GM12878 (cell line): Measurements from ENCODE around the gene CD48. TPM values are rescaled to one million over a fixed set of nuclear protein-coding genes. Genes with fewer than 3 reads are reported as not detected.

Experiments used
- ATF2 ChIP-seq: IDR thresholded peaks from 2 replicates; pipeline ENCODE4 v1.6.1; 2012; ENCODE audit warnings: low read length, inconsistent platforms
- BACH1 ChIP-seq: fragments of 450-650 bp; IDR thresholded peaks from 2 replicates; pipeline ENCODE4 v1.6.1; 2017; ENCODE audit warnings: mild to moderate bottlenecking, borderline replicate concordance
- CREB1 ChIP-seq: IDR thresholded peaks from 2 replicates; pipeline ENCODE4 v1.6.1; 2012; ENCODE audit warnings: low read depth, mild to moderate bottlenecking, inconsistent platforms
- CUX1 ChIP-seq: IDR thresholded peaks from 2 replicates; pipeline ENCODE4 v1.6.1; 2012; ENCODE audit warnings: improper control_type of control experiment, low read depth, low read length; ENCODE audit not compliant: insufficient replicate concordance
- EGR1 ChIP-seq, 2 experiments: IDR thresholded peaks; 1 replicate in 1 of 2; 2 replicates in 1 of 2; pipeline ENCODE4 v1.6.1; 2011 to 2012; ENCODE audit warnings: low read depth in 2 of 2, low read length in 2 of 2, borderline replicate concordance in 1 of 2, mild to moderate bottlenecking in 1 of 2, moderate library complexity in 1 of 2
- ELK1 ChIP-seq: IDR thresholded peaks from 2 replicates; pipeline ENCODE4 v1.6.1; 2012; ENCODE audit warnings: low read depth, low read length, improper control_type of control experiment
- GATAD2B ChIP-seq: fragments of 450-650 bp; conservative IDR thresholded peaks from 2 replicates; pipeline ENCODE4 v1.6.1; 2017; ENCODE audit warnings: low read depth, mild to moderate bottlenecking, moderate library complexity
- HCFC1 ChIP-seq: fragments of 150-350 bp; IDR thresholded peaks from 2 replicates; pipeline ENCODE4 v1.6.1; 2014; ENCODE audit warnings: low read length
- JUND ChIP-seq: IDR thresholded peaks from 2 replicates; pipeline ENCODE4 v1.6.1; 2012; ENCODE audit warnings: low read depth, mild to moderate bottlenecking, low read length, improper control_type of control experiment, moderate library complexity
- LARP7 ChIP-seq: fragments of 450-650 bp; IDR thresholded peaks from 2 replicates; pipeline ENCODE4 v1.6.1; 2017; ENCODE audit warnings: mild to moderate bottlenecking
- MAX ChIP-seq: IDR thresholded peaks from 2 replicates; pipeline ENCODE4 v1.6.1; 2012; ENCODE audit warnings: low read depth, low read length, improper control_type of control experiment
- MTA2 ChIP-seq: fragments of 450-650 bp; IDR thresholded peaks from 2 replicates; pipeline ENCODE4 v1.6.1; 2016; ENCODE audit warnings: low read depth, mild to moderate bottlenecking, moderate library complexity
- NFYA ChIP-seq: IDR thresholded peaks from 2 replicates; pipeline ENCODE4 v1.6.1; 2011; ENCODE audit warnings: low read depth, mild to moderate bottlenecking, low read length, improper control_type of control experiment, borderline replicate concordance
- PKNOX1 ChIP-seq: fragments of 450-650 bp; IDR thresholded peaks from 2 replicates; pipeline ENCODE4 v1.6.1; 2016; ENCODE audit warnings: mild to moderate bottlenecking
- POLR2A ChIP-seq: IDR thresholded peaks from 2 replicates; pipeline ENCODE4 v1.6.1; 2011; ENCODE audit warnings: low read depth, mild to moderate bottlenecking, low read length
- RCOR1 ChIP-seq: conservative IDR thresholded peaks from 2 replicates; pipeline ENCODE4 v1.6.1; 2012; ENCODE audit warnings: low read depth, low read length, improper control_type of control experiment
- ZBTB4 ChIP-seq: fragments of 450-650 bp; formaldehyde crosslinking; IDR thresholded peaks from 2 replicates; pipeline ENCODE4 v1.4.0; 2022; ENCODE audit warnings: mild to moderate bottlenecking, moderate library complexity
- ZNF217 ChIP-seq: fragments of 450-650 bp; IDR thresholded peaks from 2 replicates; pipeline ENCODE4 v1.6.1; 2017; ENCODE audit warnings: antibody characterized with exemption, mild to moderate bottlenecking
- polyA plus RNA-seq, 11 experiments: library from polyadenylated mRNA; depleted of rRNA in 4 of 11; unstranded in 6 of 11; stranded (reverse) in 5 of 11; fragments of >200 nt; fragmentation: Nextera tagmentation in 4 of 11; fragmentation: Illumina TruSeq in 1 of 11; extraction: Ambion mirVana in 4 of 11; extraction: Trizol in 1 of 11; gene quantifications; 1 replicate in 1 of 11; 2 replicates in 10 of 11; pipeline versions ENCODE4 v1.2.1 to v1.2.3, GENCODE V29; 2011 to 2016; ENCODE audit warnings: inconsistent platforms in 2 of 11, missing spikeins in 2 of 11, low read depth in 1 of 11
- total RNA-seq, 4 experiments: library from RNA; depleted of rRNA in 3 of 4; stranded (reverse); fragments of >200 nt in 3 of 4; fragmentation: Illumina TruSeq in 1 of 4; extraction: Trizol in 1 of 4; gene quantifications; 2 replicates each; pipeline versions ENCODE4 v1.2.1 to v1.2.3, GENCODE V29; 2013 to 2021

The CD48 gene
- total and polyA plus RNA-seq, 10 of the 15 experiments (the other 5 are each of a cell fraction or from before 2014, with no cell fraction given): 302 to 1,315 (median 430) TPM

GRCh38 chr1:160744199-160744851 is 32.7 kb upstream of the CD48 start (continued):
- TF ChIP-seq PKNOX1 (no peak), MAX (no peak), JUND (no peak), CUX1 (peak; percentile 88), ELK1 (no peak), EGR1 (IDR thresholded peaks at IDR 0.05; ENCODE audit: borderline replicate concordance in 1 of 2, low read depth in 2 of 2, low read length in 2 of 2) (no peak), POLR2A (no peak; the same call in 1 of the 2 replicates), ZBTB4 (CRISPR knock-in tag) (no peak), LARP7 (no peak), BACH1 (no peak; the same call in 1 of the 2 replicates), CREB1 (0 out of 2 replicates have a peak, but pooled peaks have one; percentile 26), NFYA (no peak), GATAD2B (peak; percentile 75), RCOR1 (0 out of 2 replicates have a peak, but pooled peaks have one; percentile 26), HCFC1 (no peak), ZNF217 (peak; percentile 73; the same call in 1 of the 2 replicates), MTA2 (peak; percentile 86), ATF2 (peak; percentile 74; the same call in 1 of the 2 replicates)
